ENCODE measurements around the gene VPS37B.

Gene VPS37B

DNA sequence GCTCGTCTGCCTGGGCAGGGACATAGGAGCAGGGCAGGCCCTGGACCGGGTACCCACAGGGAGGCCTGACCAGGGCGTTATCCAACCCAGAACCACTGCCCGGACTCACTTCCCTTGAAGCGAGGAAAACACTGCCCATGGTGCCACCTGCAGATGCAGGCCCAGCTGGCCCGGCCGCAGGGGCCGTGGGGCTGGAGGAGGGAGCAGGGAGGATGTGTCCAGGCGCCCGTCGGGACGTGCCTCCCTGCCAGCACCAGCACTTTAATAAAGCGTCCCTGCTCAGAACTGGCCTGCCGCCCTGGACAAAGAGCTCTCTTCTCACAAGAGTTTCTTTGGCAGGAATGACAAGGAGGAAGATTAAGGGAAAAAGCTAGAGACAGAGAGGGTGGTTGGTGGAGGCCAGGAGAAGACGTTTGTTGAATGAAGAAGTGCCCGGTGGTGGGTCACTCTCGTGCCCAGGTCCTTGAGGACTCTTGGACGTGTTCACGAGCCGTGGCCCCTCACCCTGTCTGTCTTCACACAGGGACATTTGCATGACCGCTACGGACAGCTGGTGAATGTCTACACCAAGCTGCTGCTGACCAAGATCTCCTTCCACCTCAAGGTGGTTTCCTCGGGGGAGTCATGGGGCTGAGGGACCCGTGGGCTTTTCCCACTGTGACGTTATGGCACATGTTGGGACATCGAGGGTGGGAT is 46.4 kb downstream of the VPS37B start:
- H3K4me1 Mint-ChIP-seq: no peaks in the 10 kb centered on the region
- DNase-seq: no peak
- no peaks in the 10 kb centered on the region for H3K27me3 Mint-ChIP-seq
- H3K9me3 Mint-ChIP-seq: no peaks in the 10 kb centered on the region
- H3K36me3 Mint-ChIP-seq (ENCODE audit: low read depth): no peaks in the 10 kb centered on the region
- ATAC-seq: no peak
- H3K4me3 Mint-ChIP-seq: no peak overlapping the region
- H3K27ac Mint-ChIP-seq: no peak overlapping the region

DNA sequence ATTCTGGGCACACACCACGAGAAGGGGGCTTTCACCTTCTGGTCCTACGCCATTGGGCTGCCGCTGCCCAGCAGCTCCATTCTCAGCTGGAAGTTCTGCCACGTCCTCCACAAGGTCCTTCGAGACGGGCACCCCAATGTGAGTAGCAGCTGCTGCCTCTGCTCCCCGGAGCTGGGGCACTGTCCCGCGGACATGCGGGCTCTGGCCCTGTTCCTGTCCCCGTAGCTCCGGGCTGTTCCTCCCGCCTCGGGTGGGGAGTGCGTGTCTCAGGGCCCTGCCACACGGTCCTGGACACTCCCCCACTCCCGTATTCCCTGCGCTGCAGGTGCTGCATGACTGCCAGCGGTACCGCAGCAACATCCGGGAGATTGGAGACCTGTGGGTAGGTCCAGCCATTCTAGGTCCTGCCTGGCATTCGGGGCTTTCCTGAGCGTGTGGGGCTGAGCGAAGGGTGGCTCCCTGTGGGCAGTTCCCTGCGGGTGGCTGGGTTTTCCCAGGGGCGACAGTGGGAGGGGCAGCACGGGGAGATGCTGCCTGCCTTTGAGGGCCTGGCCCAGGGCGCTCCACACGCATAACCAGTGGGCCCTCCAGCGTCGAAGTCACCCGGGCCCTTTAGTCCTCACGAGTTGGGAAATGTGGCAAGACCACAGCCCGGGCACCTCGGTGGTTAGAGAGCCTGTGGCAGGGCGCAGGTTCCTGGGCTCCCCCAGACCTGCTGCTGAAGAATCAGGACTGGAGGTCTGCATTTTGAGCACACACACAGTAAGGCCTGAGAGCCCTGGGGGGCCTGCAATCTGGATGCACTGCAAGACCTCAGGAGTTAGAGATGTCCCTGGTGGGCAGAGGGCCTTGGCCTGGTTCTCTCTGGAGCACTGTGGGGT is 47.2 kb downstream of the VPS37B start:
- Mint-ChIP-seq H3K4me3 (no peak overlapping the region), H3K4me1 (peaks cover 3% of the 10 kb centered on the region), H3K27me3 (no peaks in the 10 kb centered on the region), H3K9me3 (no peaks in the 10 kb centered on the region), H3K36me3 (ENCODE audit: low read depth) (no peaks in the 10 kb centered on the region), H3K27ac (no peak overlapping the region)
- no peak for DNase-seq
- no peak for ATAC-seq

DNA sequence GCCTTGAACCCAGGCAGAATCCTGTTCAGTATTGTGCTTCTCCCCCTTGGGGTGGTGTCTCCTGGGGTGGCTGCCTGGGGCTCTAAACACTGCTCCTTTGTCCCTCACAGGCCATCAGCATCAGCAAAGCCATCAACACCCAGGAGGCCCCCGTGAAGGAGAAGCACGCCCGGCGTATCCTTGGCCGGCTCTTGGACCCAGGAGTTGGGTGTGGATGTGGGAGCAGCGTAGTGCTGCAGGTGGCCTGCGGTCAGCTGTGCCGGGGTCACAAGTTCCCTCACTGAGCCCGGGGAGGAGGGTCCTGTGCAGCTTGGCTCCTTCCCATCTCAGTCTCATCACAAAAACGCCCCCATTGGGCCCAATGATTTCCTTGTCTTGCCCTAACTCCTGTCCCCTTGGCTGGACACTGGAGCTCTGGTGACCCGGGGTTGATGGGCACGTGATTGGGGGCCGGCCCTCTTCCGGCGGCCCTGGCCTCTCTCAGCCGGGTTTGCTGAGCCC is 48.0 kb downstream of the VPS37B start:
- H3K27ac Mint-ChIP-seq: no peak overlapping the region
- no peaks in the 10 kb centered on the region for H3K36me3 Mint-ChIP-seq (ENCODE audit: low read depth)
- DNase-seq (no peak), ATAC-seq (no peak)
- H3K4me3 Mint-ChIP-seq: no peak overlapping the region
- peaks cover 3% of the 10 kb centered on the region for H3K4me1 Mint-ChIP-seq
- no peaks in the 10 kb centered on the region for H3K27me3 Mint-ChIP-seq
- H3K9me3 Mint-ChIP-seq: no peaks in the 10 kb centered on the region

DNA sequence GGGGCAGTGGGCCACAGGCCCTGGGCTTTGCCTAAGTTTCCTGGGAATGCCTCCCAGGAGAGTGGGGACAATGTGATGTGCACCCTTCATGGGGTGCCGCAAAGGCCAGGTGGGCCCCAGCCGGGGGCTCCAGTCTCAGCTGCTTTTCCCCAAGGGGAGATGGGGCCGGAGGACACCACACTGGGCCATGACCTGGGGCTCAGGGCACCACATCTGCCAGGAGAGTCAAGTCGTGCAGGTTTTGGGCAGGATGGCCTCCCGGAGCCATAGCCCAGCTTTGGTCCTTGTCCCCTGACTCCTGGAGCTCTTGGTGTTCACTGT is 48.4 kb downstream of the VPS37B start:
- no peak for DNase-seq
- Mint-ChIP-seq H3K4me3 (no peak overlapping the region), H3K4me1 (peaks cover 3% of the 10 kb centered on the region), H3K36me3 (ENCODE audit: low read depth) (no peaks in the 10 kb centered on the region), H3K27ac (no peak overlapping the region), H3K27me3 (no peaks in the 10 kb centered on the region), H3K9me3 (no peaks in the 10 kb centered on the region)
- ATAC-seq: no peak

DNA sequence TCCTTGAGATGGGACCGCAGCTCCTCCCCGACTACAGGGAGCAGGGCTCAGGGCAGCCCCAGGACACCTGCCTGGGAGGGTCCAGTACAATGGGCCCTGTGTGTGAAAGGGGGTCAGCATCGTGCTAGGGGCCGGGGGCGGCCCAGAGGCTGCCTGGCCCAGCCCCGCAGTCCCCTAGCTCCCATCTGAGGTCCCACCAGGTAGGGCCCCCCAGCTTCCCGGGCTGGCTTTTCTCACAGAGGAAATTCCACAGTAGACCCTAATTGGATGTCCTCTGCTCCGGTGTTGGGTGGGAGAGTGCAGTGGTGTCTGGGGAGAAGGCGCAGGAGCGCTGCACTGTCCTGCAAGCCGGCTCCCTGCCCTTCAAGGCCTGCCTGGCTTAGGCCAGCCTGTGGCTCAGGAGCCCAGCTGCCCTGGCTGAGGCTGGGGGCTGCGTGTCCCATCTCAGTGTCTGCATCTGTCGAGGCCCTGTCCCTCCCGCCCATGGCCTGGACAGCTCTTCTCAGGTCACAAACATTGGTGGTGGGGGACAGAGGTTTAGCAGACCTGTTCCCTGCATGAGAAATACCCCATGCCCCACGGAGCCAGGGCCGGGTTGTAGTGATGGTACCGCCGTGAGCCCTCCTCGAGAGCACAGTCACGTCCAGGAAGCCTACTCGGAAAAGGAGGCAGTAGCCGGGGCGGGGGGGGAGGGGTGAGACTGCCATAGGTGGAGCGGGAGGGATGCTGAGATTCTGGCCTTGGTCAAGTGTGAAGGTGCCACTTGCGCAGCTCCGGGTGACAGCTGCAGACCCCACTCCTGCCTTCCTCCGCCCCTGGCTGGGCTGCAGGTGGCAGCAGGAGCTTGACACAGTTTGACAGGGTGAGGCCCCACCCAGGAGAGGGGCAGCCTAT is 49.1 kb downstream of the VPS37B start:
- H3K9me3 Mint-ChIP-seq: no peaks in the 10 kb centered on the region
- H3K36me3 Mint-ChIP-seq (ENCODE audit: low read depth): no peaks in the 10 kb centered on the region
- H3K4me3 Mint-ChIP-seq: no peak overlapping the region
- no peak for DNase-seq
- H3K27ac Mint-ChIP-seq: no peak overlapping the region
- H3K27me3 Mint-ChIP-seq: no peaks in the 10 kb centered on the region
- H3K4me1 Mint-ChIP-seq: peaks cover 5% of the 10 kb centered on the region
- no peak for ATAC-seq

- H3K4me1 Mint-ChIP-seq: peaks cover 7% of the 10 kb centered on the region
- H3K36me3 Mint-ChIP-seq (ENCODE audit: low read depth): no peaks in the 10 kb centered on the region
- no peak for ATAC-seq
- no peak overlapping the region for H3K27ac Mint-ChIP-seq
- DNase-seq: no peak
- H3K4me3 Mint-ChIP-seq: no peak overlapping the region
- H3K27me3 Mint-ChIP-seq: no peaks in the 10 kb centered on the region
- H3K9me3 Mint-ChIP-seq: no peaks in the 10 kb centered on the region
These were observed 49.9 kb downstream of the VPS37B start for GRCh38 chr12:122845865-122846621.

DNA sequence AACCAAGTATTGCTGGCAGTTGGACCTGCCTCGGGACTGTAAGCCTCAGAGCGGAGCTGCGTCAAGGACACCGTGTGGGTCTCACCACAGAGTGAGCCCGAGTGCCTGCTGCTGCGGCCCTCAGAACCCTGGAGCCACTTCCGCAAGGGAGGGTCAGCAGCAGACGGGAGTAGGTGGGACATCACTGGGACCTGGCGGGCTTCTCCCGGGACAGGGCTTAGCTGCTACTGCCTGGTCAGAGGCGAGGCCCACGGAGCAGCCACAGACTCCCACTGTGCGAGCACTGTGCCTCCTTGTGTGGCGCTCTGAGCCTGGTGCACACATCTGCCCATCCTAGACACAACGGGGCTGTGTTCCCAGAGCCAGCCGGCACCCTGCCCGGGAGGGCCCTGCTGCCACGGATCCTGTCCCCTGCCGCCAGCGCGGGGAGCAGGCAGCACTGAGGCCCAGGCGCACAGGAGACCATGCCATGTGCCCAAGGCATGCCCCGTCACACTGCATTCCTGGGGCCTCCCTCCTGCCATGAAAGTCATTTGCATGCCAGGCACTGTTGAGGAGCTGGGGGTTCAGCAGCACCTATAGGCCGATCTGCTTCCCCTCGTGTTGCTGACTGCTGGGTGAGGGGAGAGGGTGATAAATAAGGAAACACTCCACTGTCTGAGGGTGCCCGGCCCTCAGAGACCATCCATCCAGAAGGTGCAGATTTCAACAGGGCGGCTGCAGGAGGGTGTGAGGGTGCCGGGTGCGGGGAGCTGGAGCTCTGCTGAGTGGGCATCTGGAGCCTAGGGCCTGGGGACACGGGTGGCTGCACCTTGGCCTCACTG is 50.7 kb downstream of the VPS37B start:
- ATAC-seq (no peak), DNase-seq (no peak)
- H3K27me3 Mint-ChIP-seq: no peaks in the 10 kb centered on the region
- no peaks in the 10 kb centered on the region for H3K36me3 Mint-ChIP-seq (ENCODE audit: low read depth)
- H3K4me3 Mint-ChIP-seq: no peak overlapping the region
- no peak overlapping the region for H3K27ac Mint-ChIP-seq
- H3K4me1 Mint-ChIP-seq: peaks cover 10% of the 10 kb centered on the region
- H3K9me3 Mint-ChIP-seq: no peaks in the 10 kb centered on the region

GRCh38 chr12:122844366-122844971 is 51.5 kb downstream of the VPS37B start:
- Mint-ChIP-seq H3K4me3 (no peak overlapping the region), H3K36me3 (ENCODE audit: low read depth) (no peaks in the 10 kb centered on the region), H3K9me3 (no peaks in the 10 kb centered on the region), H3K27me3 (no peaks in the 10 kb centered on the region), H3K27ac (no peak overlapping the region), H3K4me1 (peaks cover 16% of the 10 kb centered on the region)
- no peak for ATAC-seq
- DNase-seq: no peak

GRCh38 chr12:122843455-122843854 is 52.5 kb downstream of the VPS37B start:
- H3K27me3 Mint-ChIP-seq: no peaks in the 10 kb centered on the region
- peaks cover 22% of the 10 kb centered on the region for H3K4me1 Mint-ChIP-seq
- ATAC-seq (no peak), DNase-seq (no peak)
- H3K27ac Mint-ChIP-seq: no peak overlapping the region
- H3K4me3 Mint-ChIP-seq: no peak overlapping the region
- no peaks in the 10 kb centered on the region for H3K9me3 Mint-ChIP-seq
- no peaks in the 10 kb centered on the region for H3K36me3 Mint-ChIP-seq (ENCODE audit: low read depth)

GRCh38 chr12:122842505-122843405 is 53.2 kb downstream of the VPS37B start:
- H3K36me3 Mint-ChIP-seq (ENCODE audit: low read depth): no peaks in the 10 kb centered on the region
- no peaks in the 10 kb centered on the region for H3K27me3 Mint-ChIP-seq
- no peak overlapping the region for H3K27ac Mint-ChIP-seq
- H3K4me1 Mint-ChIP-seq: peaks cover 28% of the 10 kb centered on the region
- H3K4me3 Mint-ChIP-seq: no peak overlapping the region
- no peak for ATAC-seq
- no peaks in the 10 kb centered on the region for H3K9me3 Mint-ChIP-seq
- DNase-seq: no peak

DNA sequence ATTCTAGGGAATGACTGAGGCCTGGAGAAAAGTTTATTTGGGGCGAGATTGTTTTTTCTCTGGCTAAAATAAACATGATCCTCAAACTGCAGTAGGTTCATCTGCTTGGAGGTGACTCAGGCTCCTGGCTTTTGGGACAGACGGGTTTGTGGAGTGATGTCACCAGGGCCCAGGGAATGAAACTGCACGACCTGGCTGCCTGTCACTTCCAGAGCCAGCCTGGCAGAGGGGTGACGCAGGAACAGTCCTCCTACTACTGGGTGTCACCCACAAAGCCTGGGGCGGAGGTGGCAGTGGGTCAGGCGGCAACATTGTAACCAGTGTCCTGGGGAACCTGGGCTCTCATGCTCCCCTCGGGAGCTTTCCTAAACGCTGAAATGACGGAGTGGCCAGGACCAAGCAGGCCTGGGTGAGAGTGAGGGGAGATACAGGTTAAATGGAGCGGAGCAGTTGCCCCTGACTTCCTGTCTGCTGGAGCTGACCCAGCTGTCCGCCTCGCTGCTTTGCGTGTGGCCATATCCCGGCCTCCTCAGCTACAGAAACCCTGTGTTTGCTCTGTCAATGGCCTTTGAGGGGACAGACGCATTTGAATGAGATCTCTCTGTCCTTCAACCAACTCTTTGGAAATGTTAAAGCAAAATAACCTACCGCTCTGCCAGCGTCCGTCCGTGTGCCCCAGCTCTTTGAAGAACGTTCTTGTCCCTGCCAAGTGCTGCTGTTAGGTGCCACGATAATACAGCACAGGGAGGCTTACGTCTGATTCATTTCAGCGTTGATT is 54.2 kb downstream of the VPS37B start:
- H3K4me1 Mint-ChIP-seq: peaks cover 39% of the 10 kb centered on the region
- DNase-seq: no peak

More for the DNA sequence above, 54.2 kb downstream of the VPS37B start:
- no peak overlapping the region for H3K4me3 Mint-ChIP-seq
- no peak for ATAC-seq
- H3K27me3 Mint-ChIP-seq: no peaks in the 10 kb centered on the region
- H3K9me3 Mint-ChIP-seq: no peaks in the 10 kb centered on the region
- no peak overlapping the region for H3K27ac Mint-ChIP-seq
- H3K36me3 Mint-ChIP-seq (ENCODE audit: low read depth): no peaks in the 10 kb centered on the region

All from activated naive CD8-positive, alpha-beta T cell treated with anti-CD3 and anti-CD28 coated beads, Interleukin-2, amount 50 U/mL, for 24 hours (primary cell).